Measurements from ENCODE around the gene DAB2IP.

DAB2IP gene

DNA sequence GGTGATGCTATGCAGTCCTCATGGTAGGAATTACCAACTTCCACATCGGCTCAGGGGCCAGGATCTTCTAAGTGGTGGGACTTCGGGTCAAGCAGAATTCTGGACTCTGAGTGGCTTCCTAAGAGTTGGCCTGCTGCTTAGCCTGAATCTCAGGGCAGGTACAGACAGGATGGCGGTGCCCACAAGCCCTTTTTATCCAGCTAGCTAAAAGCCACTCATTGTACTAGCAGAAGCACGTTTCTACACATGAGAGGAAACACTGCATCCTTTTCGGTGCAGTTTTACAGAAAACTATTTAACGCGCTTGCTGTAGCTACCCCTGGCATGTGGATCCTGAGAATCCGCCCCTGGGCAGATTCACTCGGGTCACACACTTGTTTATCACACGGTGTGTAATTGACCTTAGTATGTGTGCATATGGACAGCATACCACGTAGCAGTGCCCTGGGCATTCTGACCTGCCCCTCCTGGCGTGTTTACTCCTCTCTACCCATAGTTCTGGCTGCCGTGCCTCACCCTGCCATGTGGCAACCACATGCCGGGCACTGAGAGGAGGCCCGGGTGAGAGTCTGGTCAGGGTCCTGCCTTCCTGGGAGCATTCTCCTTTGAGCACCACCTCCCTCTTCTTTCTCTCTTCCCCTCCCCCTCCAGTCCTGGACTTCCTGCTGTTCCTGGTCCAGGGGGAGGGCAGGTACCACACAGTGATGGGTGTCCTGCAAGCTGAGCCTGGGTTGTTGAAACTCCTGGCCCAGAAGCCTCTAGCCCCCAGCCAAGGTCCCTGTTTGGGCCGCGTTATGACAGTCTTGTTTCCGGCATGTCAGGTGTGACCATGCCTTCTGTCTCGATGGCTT lies 65.9 kb downstream of the DAB2IP start:
- DNase-seq (ENCODE audit: low read depth, low spot score): no peak
- H3K27ac ChIP-seq: peak overlapping the region; percentile 73

GRCh38 chr9:121718084-121718483 lies 66.7 kb downstream of the DAB2IP start:
- no peak for DNase-seq (ENCODE audit: low read depth, low spot score)
- peak overlapping the region; percentile 73 for H3K27ac ChIP-seq

DNA sequence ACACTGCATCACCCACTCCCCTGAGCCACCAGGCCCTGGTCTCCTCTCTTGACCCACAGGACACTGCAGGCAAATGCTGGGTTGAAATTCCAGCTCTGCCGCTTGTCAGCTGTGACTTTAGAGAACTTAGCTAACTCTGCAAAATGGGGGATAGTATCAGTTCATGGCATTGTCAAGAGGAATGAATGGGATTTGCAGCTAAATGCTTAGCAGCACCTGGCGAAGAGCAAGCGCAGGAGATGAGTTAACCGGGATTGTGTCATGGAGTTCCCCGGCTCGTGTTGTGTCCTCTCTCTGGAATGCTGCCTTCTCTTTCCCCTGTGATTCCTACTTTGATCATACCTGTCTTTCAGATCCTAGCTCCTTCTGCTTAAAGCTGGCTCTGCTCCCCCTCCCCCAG lies 67.1 kb downstream of the DAB2IP start:
- peak overlapping the region; percentile 73 for H3K27ac ChIP-seq
- DNase-seq (ENCODE audit: low read depth, low spot score): no peak

DNA sequence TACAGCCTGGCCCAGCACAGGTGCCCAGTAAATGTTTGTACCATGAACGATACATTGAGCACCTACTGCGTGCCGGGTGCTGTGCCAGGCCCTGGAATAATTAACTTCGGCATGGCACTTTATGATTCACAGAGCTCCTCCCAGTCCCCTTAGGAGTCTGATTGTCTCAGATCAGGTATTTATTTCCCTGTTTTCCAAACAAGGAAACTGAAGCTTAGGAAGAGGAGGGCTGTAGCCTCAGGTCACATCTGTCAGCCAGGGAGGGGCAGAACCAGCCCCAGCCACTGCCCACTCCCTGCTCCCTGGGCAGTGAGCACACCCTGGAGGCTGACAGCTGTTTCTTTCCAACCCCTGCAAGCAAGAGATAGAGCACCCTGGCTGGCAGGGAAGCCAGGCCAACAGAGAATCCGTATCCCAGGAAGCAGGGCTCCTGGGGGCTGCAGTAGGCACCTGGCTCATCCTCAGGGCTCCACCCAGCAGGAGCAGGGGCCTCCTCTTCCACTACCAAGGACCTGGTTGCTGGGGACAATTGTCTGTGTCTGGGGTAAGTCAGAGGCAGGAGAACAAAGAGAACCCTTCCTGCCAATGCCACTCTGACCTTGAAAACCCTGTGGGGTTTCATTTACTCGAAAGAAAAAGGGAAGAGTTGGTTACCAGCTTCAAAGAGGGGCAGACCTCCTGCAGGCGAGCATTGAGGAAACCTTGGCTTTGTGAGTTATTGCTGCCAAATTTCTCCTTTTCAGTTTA lies 69.0 kb downstream of the DAB2IP start:
- peak overlapping the region; percentile 73 for H3K27ac ChIP-seq
- DNase-seq (ENCODE audit: low read depth, low spot score): peak; percentile 58

DNA sequence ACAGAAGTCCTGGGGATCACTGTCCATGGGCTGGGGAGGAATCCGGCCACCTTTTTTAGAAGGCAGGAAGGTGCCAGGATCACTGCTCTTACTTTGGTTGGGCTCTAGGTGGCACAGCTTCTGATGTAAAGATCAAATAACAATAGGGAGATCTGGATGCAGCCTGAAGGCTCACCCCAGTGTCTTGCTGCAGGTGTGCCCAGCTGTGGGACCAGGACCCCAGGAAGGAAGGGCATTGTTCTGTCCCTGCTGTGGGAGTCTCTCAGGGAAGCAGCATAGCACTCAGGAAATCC lies 69.6 kb downstream of the DAB2IP start:
- no peak for DNase-seq (ENCODE audit: low read depth, low spot score)
- peak overlapping the region; percentile 73 for H3K27ac ChIP-seq

- no peak overlapping the region for H3K27ac ChIP-seq
Observed at GRCh38 chr9:121721770-121722169, 70.3 kb downstream of the DAB2IP start.

GRCh38 chr9:121725008-121725775 lies 73.8 kb downstream of the DAB2IP start:
- DNase-seq (ENCODE audit: low read depth, low spot score): peak; percentile 94
- peak overlapping the region; percentile 36 for H3K27ac ChIP-seq

More at GRCh38 chr9:121721770-121722169, 70.3 kb downstream of the DAB2IP start:
- no peak for DNase-seq (ENCODE audit: low read depth, low spot score)

GRCh38 chr9:121727295-121728020 lies 76.0 kb downstream of the DAB2IP start:
- no peak overlapping the region for H3K27ac ChIP-seq
- no peak for DNase-seq (ENCODE audit: low read depth, low spot score)

DNA sequence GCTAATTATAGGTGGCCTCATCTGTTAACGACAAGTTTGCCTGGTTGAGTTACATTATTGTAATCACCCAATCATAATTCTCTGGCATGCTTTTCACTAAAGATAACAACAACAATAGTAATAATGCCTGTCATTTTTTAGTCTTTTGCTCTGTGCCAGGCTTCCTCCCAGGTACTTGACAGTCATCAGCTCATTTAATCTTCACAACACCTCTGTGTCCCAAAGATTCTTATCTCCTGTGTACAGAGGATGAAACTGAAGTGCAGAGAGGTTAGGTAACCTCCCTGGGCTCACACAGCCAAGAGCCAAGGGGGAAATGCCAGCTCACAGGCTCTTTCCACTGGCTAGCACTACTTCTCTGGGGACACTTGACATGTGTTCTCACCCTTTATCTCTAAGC lies 77.5 kb downstream of the DAB2IP start:
- H3K27ac ChIP-seq: no peak overlapping the region
- DNase-seq (ENCODE audit: low read depth, low spot score): no peak

- H3K27ac ChIP-seq: no peak overlapping the region
- DNase-seq (ENCODE audit: low read depth, low spot score): no peak
Observed at GRCh38 chr9:121729769-121730562, 78.5 kb downstream of the DAB2IP start.

DNA sequence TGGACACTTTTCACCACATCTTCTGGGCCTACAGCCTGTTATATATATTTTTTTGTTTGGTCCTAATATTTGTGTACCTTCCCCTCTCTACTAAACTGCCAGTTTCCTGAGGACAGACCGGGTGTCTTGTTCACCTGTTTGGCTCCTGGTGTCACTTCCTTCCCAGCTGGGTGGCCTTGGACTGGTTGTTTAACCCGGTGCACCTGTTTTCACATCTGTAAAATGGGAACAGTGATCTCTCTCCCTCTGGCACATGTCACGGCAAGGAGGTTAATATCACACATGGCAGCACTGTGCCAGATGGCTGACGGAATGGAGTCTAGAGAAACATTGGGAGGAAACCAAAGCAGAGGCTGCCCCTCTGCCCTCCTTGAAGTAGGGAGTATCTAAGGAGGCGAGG lies 79.7 kb downstream of the DAB2IP start:
- H3K27ac ChIP-seq: no peak overlapping the region
- no peak for DNase-seq (ENCODE audit: low read depth, low spot score)

- DNase-seq (ENCODE audit: low read depth, low spot score): no peak
- no peak overlapping the region for H3K27ac ChIP-seq
Observed at GRCh38 chr9:121731919-121732318, 80.5 kb downstream of the DAB2IP start.

- no peak overlapping the region for H3K27ac ChIP-seq
- DNase-seq (ENCODE audit: low read depth, low spot score): no peak
Observed at GRCh38 chr9:121732389-121732788, 81.0 kb downstream of the DAB2IP start.

GRCh38 chr9:121732886-121733285 lies 81.5 kb downstream of the DAB2IP start:
- no peak for DNase-seq (ENCODE audit: low read depth, low spot score)
- no peak overlapping the region for H3K27ac ChIP-seq

GRCh38 chr9:121734465-121734864 lies 83.0 kb downstream of the DAB2IP start:
- peak overlapping the region; percentile 67 for H3K27ac ChIP-seq
- DNase-seq (ENCODE audit: low read depth, low spot score): no peak

DNA sequence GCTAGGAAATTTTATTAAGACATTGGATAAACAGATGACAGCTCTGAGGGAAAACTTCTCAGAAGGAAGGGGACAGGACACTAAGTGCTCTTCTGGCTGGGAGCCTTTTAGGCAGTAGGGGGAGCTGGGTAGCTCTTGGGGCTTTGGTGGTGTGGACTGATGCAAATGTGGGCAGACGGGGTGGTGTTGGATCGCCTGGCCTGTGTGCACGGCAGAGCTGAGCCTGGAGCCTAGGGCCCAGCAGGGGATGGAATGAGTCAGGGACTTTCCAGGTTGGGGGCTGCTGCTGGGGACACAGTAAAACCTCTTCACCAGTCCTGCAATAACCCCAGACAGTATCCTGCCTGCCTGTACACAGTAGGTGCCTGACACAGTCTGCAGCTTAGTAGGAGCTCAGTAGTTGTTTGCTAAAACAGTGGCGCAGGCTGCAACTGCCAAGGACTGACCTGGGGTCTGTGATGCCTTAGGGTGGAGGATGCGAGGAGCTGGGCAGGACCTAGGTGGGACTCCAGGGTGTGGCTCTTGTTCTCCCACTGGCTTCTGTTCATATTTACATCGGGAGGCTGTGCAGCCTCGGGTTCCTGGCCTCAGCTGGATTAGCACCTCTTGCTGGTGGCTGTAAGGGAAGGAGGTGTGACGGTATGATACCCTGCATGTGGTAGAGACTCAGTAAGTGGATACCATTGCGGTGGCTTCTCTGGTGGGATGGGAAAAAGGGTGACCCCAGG lies 83.8 kb downstream of the DAB2IP start:
- DNase-seq (ENCODE audit: low read depth, low spot score): no peak
- peak overlapping the region; percentile 67 for H3K27ac ChIP-seq

GRCh38 chr9:121735793-121736770 lies 84.6 kb downstream of the DAB2IP start:
- H3K27ac ChIP-seq: peak overlapping the region; percentile 67
- DNase-seq (ENCODE audit: low read depth, low spot score): no peak
